ENCODE data around the gene TMED10.
"Not testable (repeated sequence)": the region's sequence is repeated elsewhere in the genome, so short reads cannot be mapped to it uniquely, and the experiment has no call there.

The TMED10 gene

GRCh38 chr14:75191100-75191499 is 14.7 kb upstream of the TMED10 start:
- DNase-seq (ENCODE audit: low spot score) = no peak

- DNase-seq (ENCODE audit: low spot score) = no peak
Observed at GRCh38 chr14:75190023-75190422, 13.6 kb upstream of the TMED10 start.

DNA sequence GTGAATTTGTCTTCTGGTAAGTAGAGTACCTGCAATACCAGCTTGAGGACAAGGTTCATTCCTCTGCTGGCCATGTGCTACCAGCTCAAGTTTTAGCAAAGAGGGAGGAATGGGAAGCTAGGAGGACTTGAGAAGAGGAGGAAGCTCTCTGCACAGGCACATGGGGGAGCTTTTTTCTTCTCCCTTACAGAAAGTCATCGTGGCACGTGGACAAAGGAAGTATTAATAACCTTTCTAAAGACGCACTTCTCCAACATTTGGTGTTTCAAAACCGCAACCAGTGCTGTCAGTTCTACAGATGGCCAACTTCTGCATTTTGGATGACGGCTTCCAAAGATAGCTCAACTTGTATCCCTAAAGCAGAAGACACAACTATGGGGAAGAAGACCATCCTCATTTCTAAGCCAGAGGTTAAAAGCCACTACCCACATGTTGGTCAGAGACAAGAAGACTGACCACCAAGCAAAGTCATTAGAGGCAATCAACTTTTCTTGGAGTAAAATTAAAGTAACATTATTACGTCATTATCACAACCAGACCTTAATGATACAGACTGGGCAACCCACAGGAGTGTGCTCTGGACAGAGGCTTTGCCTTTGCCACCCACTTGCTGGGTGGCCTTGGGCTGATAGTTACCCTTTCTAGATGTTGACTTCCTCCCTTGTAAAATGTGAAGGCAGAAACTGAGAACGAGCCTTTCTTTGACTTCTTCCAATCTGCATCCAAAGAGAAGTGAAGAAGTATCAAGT is 12.3 kb upstream of the TMED10 start:
- no peak for DNase-seq (ENCODE audit: low spot score)

- no peak for DNase-seq (ENCODE audit: low spot score)
Observed at GRCh38 chr14:75188086-75188485, 11.7 kb upstream of the TMED10 start.

DNA sequence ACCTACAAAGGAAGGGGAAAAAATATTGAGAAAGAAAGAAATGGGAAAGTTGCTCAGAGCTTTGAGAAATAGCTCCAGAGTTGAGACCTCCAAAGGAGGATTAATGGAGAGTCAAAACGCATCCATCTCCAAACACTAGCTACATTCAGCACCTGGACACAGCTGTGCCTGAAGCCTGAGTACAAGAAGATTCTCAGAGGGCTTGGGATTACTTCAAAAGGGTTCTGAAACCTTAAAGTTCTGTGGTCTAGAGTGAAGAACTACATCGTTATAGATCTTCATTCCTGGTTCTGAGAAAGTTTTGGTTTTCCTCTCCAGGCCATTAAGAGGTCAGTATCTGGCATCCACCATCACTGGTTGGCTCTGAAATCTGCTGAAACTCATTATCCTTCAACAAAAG is 10.5 kb upstream of the TMED10 start:
- no peak for DNase-seq (ENCODE audit: low spot score)

DNA sequence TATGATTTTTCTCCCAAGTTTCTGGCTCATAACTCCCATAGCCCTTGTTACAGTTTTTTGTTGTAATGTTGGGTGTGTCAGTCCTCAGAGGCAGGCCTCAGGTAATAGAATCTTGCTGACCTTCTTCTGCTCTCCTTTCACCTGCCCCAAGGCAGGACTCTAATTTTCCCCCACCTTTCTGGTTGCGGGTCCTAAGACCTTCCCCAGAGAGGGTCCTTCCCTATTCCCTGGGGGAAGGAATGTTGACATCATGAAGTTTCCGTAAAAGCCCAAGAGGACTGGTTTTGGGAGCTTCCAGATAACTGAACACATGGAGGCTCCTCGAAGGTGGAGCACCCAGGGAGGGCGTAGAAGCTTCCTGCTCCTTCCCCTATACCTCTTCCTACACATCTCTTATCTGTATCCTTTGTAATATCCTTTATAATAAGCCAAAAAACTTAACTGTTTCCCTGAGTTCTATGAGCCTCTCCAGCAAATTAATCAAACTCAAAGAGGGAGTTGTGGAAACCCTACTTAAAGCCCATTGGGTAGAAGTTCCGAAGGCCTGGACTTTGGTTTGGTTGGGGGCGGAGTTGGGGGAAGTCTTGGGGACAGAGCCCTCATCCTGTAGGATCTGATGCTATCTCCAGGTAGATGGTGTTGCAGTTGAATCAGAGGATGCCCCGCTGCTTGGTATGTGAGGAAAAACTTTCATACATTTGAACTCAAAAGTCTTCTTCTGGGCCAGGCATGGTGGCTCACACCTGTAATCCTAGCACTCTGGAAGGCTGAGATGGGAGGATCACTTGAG is 9.0 kb upstream of the TMED10 start:
- no peak for DNase-seq (ENCODE audit: low spot score)

- DNase-seq (ENCODE audit: low spot score) = no peak
Observed at GRCh38 chr14:75184492-75184891, 8.1 kb upstream of the TMED10 start.

DNA sequence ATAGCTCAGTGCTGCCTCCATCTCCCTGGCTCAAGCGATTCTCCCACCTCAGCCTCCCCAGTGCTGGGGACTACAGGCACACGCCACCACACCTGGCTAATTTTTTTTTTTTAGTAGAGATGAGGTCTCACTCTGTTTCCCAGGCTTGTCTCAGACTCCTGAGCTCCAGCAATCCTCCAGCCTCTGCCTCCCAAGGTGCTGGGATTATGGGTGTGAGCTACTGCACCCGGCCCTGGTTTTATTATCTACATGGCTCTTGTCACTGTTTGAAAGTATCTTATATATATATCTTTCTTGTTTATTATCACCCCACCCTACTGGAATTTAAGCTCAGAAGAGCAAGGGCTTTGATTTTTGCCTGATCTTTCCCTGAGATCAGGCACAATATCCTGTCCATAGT is 7.6 kb upstream of the TMED10 start:
- no peak for DNase-seq (ENCODE audit: low spot score)

GRCh38 chr14:75183225-75183624 is 6.8 kb upstream of the TMED10 start:
- DNase-seq (ENCODE audit: low spot score) = no peak

DNA sequence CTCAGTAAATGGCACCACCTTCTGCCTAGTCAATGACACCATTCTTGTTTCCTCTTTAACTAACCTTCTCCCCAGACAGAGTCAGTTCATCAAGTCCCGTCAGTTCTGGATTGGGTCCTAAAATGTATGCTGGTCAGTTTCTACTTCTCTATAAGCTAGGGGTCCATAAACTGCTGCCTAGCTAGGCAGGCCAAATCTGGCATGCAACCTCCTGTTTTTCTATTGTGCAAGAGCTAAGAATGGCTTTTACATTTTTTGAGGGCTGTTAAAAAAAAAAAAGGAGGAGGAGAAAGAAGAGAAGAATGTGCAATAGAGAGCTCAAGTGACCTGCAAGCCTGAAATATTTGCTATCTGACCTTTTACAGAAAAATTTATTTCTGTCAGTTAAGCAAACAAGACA is 6.4 kb upstream of the TMED10 start:
- no peak for DNase-seq (ENCODE audit: low spot score)

DNA sequence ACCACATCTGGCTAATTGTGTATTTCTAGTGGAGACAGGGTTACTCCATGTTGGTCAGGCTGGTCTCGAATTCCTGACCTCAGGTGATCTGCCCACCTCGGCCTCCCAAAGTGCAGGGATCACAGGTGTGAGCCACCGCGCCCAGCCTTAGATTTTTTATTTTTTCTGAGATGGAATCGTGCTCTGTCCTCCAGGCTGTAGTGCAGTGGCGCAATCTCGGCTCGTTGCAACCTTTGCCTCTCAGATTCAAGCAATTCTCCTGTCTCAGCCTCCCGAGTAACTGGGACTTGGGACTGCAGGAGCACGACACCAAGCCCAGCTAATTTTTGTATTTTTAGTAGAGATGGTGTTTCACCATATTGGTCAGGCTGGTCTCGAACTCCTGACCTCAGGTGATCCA is 5.8 kb upstream of the TMED10 start:
- not testable (repeated sequence) for DNase-seq (ENCODE audit: low spot score)

- no peak for DNase-seq (ENCODE audit: low spot score)
Observed at GRCh38 chr14:75181293-75182062, 5.1 kb upstream of the TMED10 start.

DNA sequence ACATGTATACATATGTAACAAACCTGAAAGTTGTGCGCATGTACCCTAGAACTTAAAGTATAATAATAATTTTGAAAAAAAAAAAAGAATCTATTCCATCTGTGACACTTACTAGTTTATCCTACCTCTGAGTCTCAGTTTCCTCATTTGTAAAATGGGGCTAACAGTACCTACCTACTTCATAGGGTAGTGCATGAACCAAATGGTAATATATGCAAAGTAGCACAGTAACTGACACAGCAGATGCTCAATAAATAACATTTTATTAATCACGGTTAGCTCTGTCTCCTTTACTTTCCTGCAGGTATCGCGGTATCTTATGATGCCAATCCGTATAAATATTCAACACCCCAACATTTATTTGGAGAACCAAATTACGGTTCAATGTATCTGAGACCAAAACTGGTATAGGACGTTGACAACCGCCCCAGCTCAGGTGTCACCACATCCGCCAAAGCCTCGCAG is 703 bp downstream of the TMED10 start:
- no peak for DNase-seq (ENCODE audit: low spot score)

DNA sequence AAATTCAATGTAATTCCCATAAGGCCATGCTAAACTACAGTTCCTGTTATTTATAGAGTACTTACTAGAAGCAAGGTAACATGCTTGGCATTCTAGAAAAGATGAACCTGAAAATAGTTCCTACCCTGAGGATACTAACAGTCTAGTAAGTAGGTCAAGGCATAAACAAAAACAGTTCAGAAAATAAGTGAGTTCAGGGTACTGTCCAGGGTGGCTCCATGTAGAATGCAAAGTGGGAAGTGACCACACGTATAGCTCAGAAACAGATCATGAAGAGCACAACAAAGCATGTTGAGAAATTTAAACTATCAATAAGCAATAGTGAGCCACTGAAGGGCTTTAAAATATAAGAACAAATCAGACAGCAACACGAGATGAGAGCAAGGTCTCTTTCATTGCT is 2.3 kb downstream of the TMED10 start:
- DNase-seq (ENCODE audit: low spot score) = no peak

GRCh38 chr14:75170772-75171171 is 5.6 kb downstream of the TMED10 start:
- DNase-seq (ENCODE audit: low spot score) = no peak

DNA sequence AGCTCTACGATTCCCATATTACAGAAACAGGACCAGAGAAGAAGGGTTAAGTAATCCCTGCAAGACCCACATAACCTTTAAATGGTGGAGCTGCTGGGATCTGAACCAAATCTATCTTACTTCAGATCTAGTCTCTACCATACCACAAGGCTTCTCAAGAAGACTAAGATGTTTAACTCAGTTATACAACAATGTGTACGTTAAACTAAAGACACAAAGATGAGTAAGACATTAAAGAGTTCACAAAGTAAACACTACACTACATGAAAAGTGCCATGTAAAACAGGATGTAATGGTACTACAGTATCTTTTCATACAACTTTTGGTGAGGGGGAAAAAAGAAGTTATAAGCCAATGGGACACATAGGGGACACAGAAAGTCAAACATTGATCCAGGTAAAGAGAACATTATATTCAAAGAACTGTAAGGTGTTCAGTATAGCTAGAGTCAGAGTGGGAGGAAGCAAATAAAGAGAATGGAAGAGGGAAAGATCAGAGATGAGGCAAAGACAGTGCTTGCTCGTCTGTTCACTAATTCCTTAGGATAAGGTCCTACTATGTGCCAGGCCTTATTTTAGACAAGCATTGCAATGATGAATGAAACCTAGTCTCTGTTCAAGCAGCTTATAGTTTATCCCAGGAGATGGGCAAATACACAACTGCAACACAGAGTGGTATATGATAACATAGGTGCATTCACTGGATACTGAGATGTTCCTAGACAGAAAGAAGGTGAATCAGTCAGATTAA is 7.7 kb downstream of the TMED10 start:
- no peak for DNase-seq (ENCODE audit: low spot score)

- no peak for DNase-seq (ENCODE audit: low spot score)
Observed at GRCh38 chr14:75167325-75167724, 9.1 kb downstream of the TMED10 start.

DNA sequence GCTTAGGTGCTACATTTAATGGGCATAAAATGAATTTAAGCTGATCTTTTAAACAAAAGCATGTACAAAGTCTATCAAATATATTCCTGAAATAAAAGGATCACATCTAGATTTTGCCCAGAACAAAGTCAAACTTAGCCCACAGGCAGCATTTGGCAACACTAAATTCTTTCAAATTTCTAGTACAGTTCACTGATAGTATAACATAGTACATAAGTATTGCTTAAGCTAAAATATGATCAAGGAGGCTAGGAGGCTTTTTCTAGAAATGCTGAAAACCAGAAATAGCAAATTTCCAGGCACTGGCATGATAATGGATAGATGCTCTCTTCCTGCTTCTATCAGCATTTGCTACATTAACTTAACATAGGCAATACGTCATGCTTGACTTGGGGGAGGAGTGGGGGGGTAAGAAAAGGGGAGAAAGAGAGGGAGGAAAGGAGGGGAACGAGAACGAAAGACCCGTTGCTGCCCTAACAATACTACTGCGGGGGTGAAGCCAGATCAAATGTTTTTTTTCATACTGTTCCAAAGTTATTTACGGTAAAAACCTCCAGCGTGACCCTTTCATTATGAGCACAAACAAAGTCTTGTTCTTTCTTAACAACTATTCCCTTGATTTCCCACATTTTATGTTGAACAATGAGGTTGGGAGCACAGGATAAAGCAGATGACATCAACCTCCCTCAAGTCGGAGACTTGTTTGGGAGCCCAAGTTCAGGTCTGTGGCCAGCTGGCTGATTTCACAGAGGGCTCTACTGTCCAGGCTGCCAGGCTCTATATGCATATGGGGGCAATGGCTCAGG is 10.6 kb downstream of the TMED10 start:
- no peak for DNase-seq (ENCODE audit: low spot score)

DNA sequence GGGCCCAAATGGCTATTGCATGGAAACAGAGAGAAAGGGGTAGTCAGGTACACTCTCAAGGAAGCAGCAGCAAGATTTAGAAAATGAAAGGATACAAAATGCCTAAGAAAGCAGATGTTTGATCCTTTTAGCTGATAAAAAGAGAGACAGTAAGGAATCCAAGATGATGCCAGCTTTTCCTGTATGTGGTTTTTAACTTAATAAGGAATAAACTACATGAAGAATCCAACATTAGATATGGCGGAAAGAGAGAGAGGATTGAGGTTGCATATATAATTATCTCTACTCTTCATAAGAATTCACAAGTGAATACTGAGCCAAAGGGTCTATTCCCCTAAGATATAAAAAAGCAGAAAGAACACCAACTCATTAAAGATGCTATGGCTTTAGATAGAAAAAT is 11.6 kb downstream of the TMED10 start:
- no peak for DNase-seq (ENCODE audit: low spot score)

DNA sequence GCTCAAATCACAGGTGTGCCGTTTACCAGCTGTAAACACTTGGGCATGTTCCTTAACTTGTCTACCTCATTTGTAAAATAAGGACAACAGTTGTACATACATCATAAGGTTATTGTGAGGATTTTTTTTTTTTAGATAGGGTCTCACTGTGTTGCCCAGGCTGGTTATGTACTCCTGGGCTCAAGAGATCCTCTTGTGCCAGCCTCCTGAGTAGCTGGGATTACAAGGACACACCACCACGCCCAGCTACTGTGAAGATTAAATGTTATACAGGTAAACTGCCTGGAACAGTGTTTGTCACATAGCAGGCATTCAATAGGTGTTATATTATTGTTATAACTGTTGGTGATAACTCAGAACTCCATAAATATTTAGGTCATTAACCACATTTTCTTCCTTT is 12.7 kb downstream of the TMED10 start:
- no peak for DNase-seq (ENCODE audit: low spot score)

DNA sequence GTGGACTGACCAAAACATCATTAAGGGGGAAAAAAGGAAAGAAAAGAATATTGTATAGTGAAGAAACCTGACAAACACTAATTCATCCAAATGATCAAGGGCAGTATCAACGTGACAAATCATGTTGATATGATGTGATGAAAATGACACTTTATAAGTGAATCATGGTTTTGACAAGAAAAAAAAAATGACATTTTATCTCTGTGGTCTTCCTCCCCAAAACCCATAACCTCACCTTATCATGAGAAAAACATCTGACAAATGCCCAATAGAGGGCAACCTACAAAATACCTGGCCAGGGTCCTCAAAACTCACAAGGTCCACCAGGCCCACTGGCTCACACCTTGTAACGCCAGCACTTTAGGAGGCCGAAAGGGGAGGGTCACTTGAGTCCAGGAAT is 13.8 kb downstream of the TMED10 start:
- no peak for DNase-seq (ENCODE audit: low spot score)

Data from kidney tubule cell (primary cell).